SK-N-MC (cell line): ENCODE results near the gene ATXN1.
"Not testable (repeated sequence)": the region's sequence is repeated elsewhere in the genome, so short reads cannot be mapped to it uniquely, and the experiment has no call there.

Experiments
- DNase-seq: peaks from one replicate; pipeline ENCODE4 v3.0.0-alpha.2; 2011; ENCODE audit warnings: low read depth, low spot score
- H3K27ac ChIP-seq: fragments of 200-600 bp; sonication (generic); 2 replicates; pipeline ENCODE4 v1.5.1; 2016; ENCODE audit warnings: mixed run types
- H3K36me3 ChIP-seq: fragments of 200-600 bp; sonication (generic); 2 replicates; pipeline ENCODE4 v1.6.1; 2017; ENCODE audit warnings: antibody characterized with exemption, low read length, mixed read lengths; ENCODE audit not compliant: insufficient read depth
- H3K4me3 ChIP-seq: fragments of 200-600 bp; sonication (generic); 2 replicates; pipeline ENCODE4 v1.5.1; 2016
- H3K9ac ChIP-seq: fragments of 200-600 bp; sonication (generic); 2 replicates; pipeline ENCODE4 v1.8.0; 2017; ENCODE audit warnings: mixed run types, mixed read lengths; ENCODE audit not compliant: insufficient read length
- H3K9me3 ChIP-seq: fragments of 200-600 bp; sonication (generic); 2 replicates; pipeline ENCODE4 v1.6.1; 2017; ENCODE audit warnings: low read depth, mild to moderate bottlenecking, antibody characterized with exemption, low read length, moderate library complexity, mixed read lengths
- EZH2 ChIP-seq: fragments of 200-600 bp; sonication (generic); IDR thresholded peaks from one replicate; pipeline ENCODE4 v1.6.1; 2017; ENCODE audit warnings: antibody characterized with exemption
- FOXP2 ChIP-seq: optimal IDR thresholded peaks from 2 replicates; pipeline ENCODE3; 2011; ENCODE audit warnings: mild to moderate bottlenecking, moderate library complexity; ENCODE audit not compliant: insufficient read depth; ENCODE audit errors: extremely low read length, control extremely low read depth
- POLR2AphosphoS5 ChIP-seq: IDR thresholded peaks from 2 replicates; pipeline ENCODE4 v1.6.1; 2012; ENCODE audit warnings: mild to moderate bottlenecking, low read depth, low read length, borderline replicate concordance

The ATXN1 gene

GRCh38 chr6:16412171-16412570, 349.1 kb downstream of the ATXN1 start:
- H3K4me3 ChIP-seq = no peak overlapping the region
- TF ChIP-seq POLR2AphosphoS5 (no peak), EZH2 (no peak), FOXP2 (no peak)
- H3K27ac ChIP-seq = no peak overlapping the region
- no peak for DNase-seq
- no peaks in the 10 kb centered on the region for H3K9me3 ChIP-seq
- H3K9ac ChIP-seq = no peak overlapping the region
- H3K36me3 ChIP-seq = no peaks in the 10 kb centered on the region

- TF ChIP-seq FOXP2 (no peak), POLR2AphosphoS5 (no peak), EZH2 (no peak)
- H3K4me3 ChIP-seq = no peak overlapping the region
- no peak overlapping the region for H3K27ac ChIP-seq
- H3K9ac ChIP-seq = no peak overlapping the region
- DNase-seq = no peak
- no peaks in the 10 kb centered on the region for H3K9me3 ChIP-seq
- no peaks in the 10 kb centered on the region for H3K36me3 ChIP-seq
These were observed 351.5 kb downstream of the ATXN1 start for GRCh38 chr6:16409531-16410441.

- DNase-seq = no peak
- Histone ChIP-seq H3K36me3 (no peaks in the 10 kb centered on the region), H3K4me3 (no peak overlapping the region), H3K9ac (no peak overlapping the region), H3K9me3 (no peaks in the 10 kb centered on the region), H3K27ac (no peak overlapping the region)
- no peak for TF ChIP-seq FOXP2
- TF ChIP-seq POLR2AphosphoS5 = no peak
- TF ChIP-seq EZH2 = no peak
These were observed 352.5 kb downstream of the ATXN1 start for GRCh38 chr6:16408766-16409165.

- TF ChIP-seq EZH2 = no peak
- TF ChIP-seq FOXP2 = no peak
- TF ChIP-seq POLR2AphosphoS5 = no peak
- DNase-seq = no peak
- Histone ChIP-seq H3K27ac (no peak overlapping the region), H3K4me3 (no peak overlapping the region), H3K9ac (no peak overlapping the region), H3K9me3 (no peaks in the 10 kb centered on the region), H3K36me3 (no peaks in the 10 kb centered on the region)
These were observed 354.3 kb downstream of the ATXN1 start for GRCh38 chr6:16406966-16407365.

- H3K36me3 ChIP-seq, H3K9me3 ChIP-seq, DNase-seq, H3K9ac ChIP-seq, H3K27ac ChIP-seq, H3K4me3 ChIP-seq: not testable (repeated sequence)
These were observed 354.7 kb downstream of the ATXN1 start for GRCh38 chr6:16406538-16406937.

GRCh38 chr6:16405375-16405774, 355.9 kb downstream of the ATXN1 start:
- Histone ChIP-seq H3K36me3 (no peaks in the 10 kb centered on the region), H3K4me3 (no peak overlapping the region), H3K9ac (no peak overlapping the region), H3K9me3 (no peaks in the 10 kb centered on the region), H3K27ac (no peak overlapping the region)
- TF ChIP-seq POLR2AphosphoS5 (no peak), EZH2 (no peak), FOXP2 (no peak)
- no peak for DNase-seq

DNA sequence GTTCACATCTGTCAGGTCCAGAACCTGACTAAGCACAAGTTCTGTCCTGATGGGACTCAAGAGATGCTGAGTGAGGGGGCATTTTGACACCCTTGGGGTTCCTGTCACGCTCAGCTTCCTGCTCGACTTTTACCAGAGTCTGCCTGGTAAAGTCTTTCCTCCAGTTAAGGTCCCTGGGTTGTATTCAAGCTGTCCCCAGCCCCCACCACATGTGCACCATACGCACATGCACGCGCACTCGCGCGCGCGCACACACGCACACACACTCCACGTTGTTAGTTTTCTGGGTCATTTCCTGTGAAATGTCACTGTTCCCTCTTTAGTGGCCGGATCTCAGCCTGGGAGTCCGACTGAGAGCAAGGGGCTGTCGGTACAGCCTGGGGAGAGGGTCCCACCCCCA, 356.8 kb downstream of the ATXN1 start:
- Histone ChIP-seq H3K9ac (no peak overlapping the region), H3K36me3 (no peaks in the 10 kb centered on the region), H3K9me3 (no peaks in the 10 kb centered on the region), H3K4me3 (no peak overlapping the region), H3K27ac (no peak overlapping the region)
- no peak for DNase-seq
- TF ChIP-seq POLR2AphosphoS5 (no peak), FOXP2 (no peak), EZH2 (no peak)

DNA sequence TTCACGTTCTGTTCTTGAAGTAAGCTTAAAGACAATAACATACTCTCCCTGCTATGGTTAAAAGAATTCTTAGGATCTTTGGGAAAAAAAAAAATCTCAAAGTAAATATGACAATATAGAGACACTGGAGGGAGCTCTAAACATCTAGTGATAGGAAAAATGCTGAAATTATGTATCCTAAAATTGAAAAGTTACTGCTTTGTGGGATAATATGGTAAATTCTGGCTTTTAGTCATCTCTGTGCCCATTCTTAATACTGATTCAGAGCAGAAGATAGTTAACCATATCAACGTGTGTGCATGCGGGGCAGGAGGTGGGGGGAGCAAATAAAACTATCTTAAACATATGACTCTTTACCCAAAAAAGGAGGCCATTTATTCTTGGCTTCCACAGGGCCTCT, 357.4 kb downstream of the ATXN1 start:
- H3K36me3 ChIP-seq = no peaks in the 10 kb centered on the region
- no peak overlapping the region for H3K4me3 ChIP-seq
- TF ChIP-seq FOXP2 (no peak), EZH2 (no peak), POLR2AphosphoS5 (no peak)
- H3K27ac ChIP-seq = no peak overlapping the region
- H3K9ac ChIP-seq = no peak overlapping the region
- no peak for DNase-seq
- no peaks in the 10 kb centered on the region for H3K9me3 ChIP-seq

GRCh38 chr6:16402581-16402900, 358.7 kb downstream of the ATXN1 start:
- DNase-seq = no peak
- H3K9me3 ChIP-seq = no peaks in the 10 kb centered on the region
- no peak for TF ChIP-seq EZH2
- no peak for TF ChIP-seq FOXP2
- TF ChIP-seq POLR2AphosphoS5 = no peak; the same call in 1 of the 2 replicates
- H3K27ac ChIP-seq = 0 out of 2 replicates have a peak overlapping the region, but pooled peaks have one; percentile 37
- H3K4me3 ChIP-seq = no peak overlapping the region
- H3K9ac ChIP-seq = no peak overlapping the region
- no peaks in the 10 kb centered on the region for H3K36me3 ChIP-seq
